Thyroid gland (tissue), 4 donors: Measurements from ENCODE around the gene DYNC1I1. TPM values are rescaled to one million over a fixed set of nuclear protein-coding genes. Genes with fewer than 3 reads are reported as not detected.

Experiments used
- DNase-seq, 2 donors: peaks; one replicate each; pipeline ENCODE4 v3.0.0-alpha.2; 2019
- H3K27ac ChIP-seq, 3 donors: fragments of 200-600 bp; sonication (generic); 1 replicate in 2 of 3; 2 replicates in 1 of 3; pipeline ENCODE4 v1.5.1; 2016 to 2019; ENCODE audit warnings: mild to moderate bottlenecking in 1 of 3, moderate library complexity in 1 of 3
- H3K27me3 ChIP-seq: fragments of 200-600 bp; sonication (generic); one replicate; pipeline ENCODE4 v1.5.1; 2019
- H3K36me3 ChIP-seq, 2 donors: fragments of 200-600 bp; sonication (generic); one replicate each; pipeline ENCODE4 v1.5.1; 2016 to 2019
- H3K4me1 ChIP-seq, 2 donors: fragments of 200-600 bp; sonication (generic); one replicate each; pipeline ENCODE4 v1.5.1; 2017 to 2019
- H3K4me3 ChIP-seq, 3 donors: fragments of 200-600 bp; sonication (generic); replicated peaks in 1 of 3; 1 replicate in 2 of 3; 2 replicates in 1 of 3; pipeline ENCODE4 v1.5.1; 2016; ENCODE audit warnings: mild to moderate bottlenecking in 1 of 3
- H3K9me3 ChIP-seq: fragments of 200-600 bp; sonication (generic); one replicate; pipeline ENCODE4 v1.5.1; 2017
- POLR2A ChIP-seq, 2 donors: fragments of 450-650 bp; IDR thresholded peaks; one replicate each; pipeline ENCODE4 v1.6.1; 2017; ENCODE audit warnings: antibody characterized with exemption in 2 of 2, mild to moderate bottlenecking in 2 of 2, moderate library complexity in 1 of 2
- WGBS, 2 donors: methylation state at CpG; one replicate each; pipeline ENCODE4 v1.1.5; 2017; 5-methylcytosine and 5-hydroxymethylcytosine counted together
- intact Hi-C: fragments of 100-400 bp; cut with DNase I; formaldehyde crosslinking; loops from one replicate; pipeline ENCODE4 v1.15.1; 2023
- total RNA-seq, 4 donors: library from RNA; depleted of rRNA; stranded (reverse); fragments of >200 nt; gene quantifications; one replicate each; pipeline ENCODE4 v1.2.3, GENCODE V29; 2016
- TF ChIP-seq, protein P1 (sequence below), 6 experiments: fragments of 200-600 bp in 3 of 6; fragments of 450-650 bp in 3 of 6; sonication (generic) in 3 of 6; IDR thresholded peaks; one replicate each; pipeline ENCODE4 v1.5.1; 2016 to 2019; ENCODE audit warnings: antibody characterized with exemption in 6 of 6, mild to moderate bottlenecking in 2 of 6, inconsistent platforms in 1 of 6, moderate library complexity in 1 of 6

Gene DYNC1I1
- total RNA-seq, 4 donors from 2014 or later, result 6.6 to 12.8 (median 10.5) TPM

DNA sequence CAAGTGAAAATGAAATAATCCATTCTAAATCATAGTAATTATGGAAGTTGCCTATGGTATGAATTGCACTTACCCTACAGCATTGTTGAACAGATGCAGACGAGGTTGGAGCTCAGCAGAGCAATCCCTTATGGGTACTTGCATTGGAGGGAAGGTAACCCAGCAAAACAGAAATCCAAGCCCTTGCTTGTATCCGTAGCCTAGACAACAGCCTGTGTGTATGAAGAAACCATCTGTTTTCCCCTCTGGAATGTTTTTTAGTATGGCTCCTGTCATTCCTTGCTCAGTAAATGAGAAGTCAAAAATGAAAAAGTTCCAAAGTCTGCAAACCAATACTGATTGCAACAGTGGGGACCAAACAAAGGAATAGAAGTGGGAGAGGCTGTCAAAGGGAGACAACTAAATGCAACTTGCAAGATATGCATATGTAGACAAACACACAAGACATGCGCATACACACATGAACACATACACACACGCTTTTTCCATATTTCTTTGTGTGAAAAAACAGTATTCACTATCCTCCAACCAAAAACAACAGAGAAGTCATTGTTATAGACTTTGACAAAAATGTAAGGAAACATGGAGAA, 260.8 kb downstream of the DYNC1I1 start:
- no peaks in the 10 kb centered on the region for H3K36me3 ChIP-seq
- DNase-seq, result no peak
- intact Hi-C loops, result no loop called here
- no peaks in the 10 kb centered on the region for H3K9me3 ChIP-seq
- no peaks in the 10 kb centered on the region for H3K27me3 ChIP-seq
- no peak overlapping the region for H3K27ac ChIP-seq
- 89 to 95% methylated on average over 4 of the region's 4 CpGs for whole genome bisulfite sequencing, 2 donors
- H3K4me1 ChIP-seq, result no peaks in the 10 kb centered on the region
- no peak overlapping the region for H3K4me3 ChIP-seq
- TF ChIP-seq, protein P1, sequence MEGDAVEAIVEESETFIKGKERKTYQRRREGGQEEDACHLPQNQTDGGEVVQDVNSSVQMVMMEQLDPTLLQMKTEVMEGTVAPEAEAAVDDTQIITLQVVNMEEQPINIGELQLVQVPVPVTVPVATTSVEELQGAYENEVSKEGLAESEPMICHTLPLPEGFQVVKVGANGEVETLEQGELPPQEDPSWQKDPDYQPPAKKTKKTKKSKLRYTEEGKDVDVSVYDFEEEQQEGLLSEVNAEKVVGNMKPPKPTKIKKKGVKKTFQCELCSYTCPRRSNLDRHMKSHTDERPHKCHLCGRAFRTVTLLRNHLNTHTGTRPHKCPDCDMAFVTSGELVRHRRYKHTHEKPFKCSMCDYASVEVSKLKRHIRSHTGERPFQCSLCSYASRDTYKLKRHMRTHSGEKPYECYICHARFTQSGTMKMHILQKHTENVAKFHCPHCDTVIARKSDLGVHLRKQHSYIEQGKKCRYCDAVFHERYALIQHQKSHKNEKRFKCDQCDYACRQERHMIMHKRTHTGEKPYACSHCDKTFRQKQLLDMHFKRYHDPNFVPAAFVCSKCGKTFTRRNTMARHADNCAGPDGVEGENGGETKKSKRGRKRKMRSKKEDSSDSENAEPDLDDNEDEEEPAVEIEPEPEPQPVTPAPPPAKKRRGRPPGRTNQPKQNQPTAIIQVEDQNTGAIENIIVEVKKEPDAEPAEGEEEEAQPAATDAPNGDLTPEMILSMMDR (IDR thresholded peaks at IDR 0.05), result no peak
- no peak for TF ChIP-seq POLR2A (IDR thresholded peaks at IDR 0.05)

DNA sequence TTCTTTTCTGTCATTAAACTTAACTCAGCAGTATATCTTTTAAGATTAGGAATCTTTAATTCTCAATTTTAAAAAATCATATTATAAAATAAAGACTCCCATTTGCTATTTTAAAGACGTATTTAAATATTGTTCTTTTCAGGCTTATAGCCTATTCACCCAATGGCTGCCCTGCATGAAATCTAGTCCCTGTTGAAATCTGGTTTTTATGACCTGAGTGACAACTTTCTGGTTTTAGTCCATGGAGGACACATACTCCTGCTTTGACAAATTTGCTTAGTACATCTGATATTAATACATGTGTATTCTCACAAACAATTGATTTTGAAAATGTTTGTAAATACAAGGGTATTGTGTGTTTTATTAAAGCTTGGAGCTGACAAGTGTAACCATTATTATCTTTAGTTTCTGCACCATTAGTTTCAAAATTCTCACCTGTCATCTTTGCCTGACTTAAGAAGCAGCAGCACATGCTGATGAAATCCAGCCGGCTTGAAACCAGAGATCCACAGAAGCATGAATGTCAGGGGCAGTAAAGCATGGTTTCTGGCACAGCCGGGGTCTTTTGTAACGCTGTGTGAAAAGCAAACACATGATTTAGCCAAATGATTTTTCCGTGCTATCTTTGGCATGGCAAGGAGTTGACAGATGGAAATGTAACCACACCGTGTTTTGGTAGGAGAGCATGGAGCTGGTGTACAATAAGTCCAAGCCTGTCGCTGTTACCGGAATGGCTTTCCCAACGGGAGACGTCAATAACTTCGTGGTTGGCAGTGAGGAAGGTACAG, 262.8 kb downstream of the DYNC1I1 start:
- WGBS, 2 donors, result 46 to 66% methylated on average over 11 of the region's 11 CpGs
- DNase-seq, result peak in 1 of 2 donors; percentile 18
- Histone ChIP-seq H3K4me3 (no peak overlapping the region), H3K36me3 (no peaks in the 10 kb centered on the region), H3K9me3 (no peaks in the 10 kb centered on the region), H3K27me3 (no peaks in the 10 kb centered on the region), H3K27ac (no peak overlapping the region), H3K4me1 (no peaks in the 10 kb centered on the region)
- intact Hi-C loops, result no loop called here
- no peak for TF ChIP-seq POLR2A (IDR thresholded peaks at IDR 0.05)
- TF ChIP-seq, protein P1 (IDR thresholded peaks at IDR 0.05), result no peak

DNA sequence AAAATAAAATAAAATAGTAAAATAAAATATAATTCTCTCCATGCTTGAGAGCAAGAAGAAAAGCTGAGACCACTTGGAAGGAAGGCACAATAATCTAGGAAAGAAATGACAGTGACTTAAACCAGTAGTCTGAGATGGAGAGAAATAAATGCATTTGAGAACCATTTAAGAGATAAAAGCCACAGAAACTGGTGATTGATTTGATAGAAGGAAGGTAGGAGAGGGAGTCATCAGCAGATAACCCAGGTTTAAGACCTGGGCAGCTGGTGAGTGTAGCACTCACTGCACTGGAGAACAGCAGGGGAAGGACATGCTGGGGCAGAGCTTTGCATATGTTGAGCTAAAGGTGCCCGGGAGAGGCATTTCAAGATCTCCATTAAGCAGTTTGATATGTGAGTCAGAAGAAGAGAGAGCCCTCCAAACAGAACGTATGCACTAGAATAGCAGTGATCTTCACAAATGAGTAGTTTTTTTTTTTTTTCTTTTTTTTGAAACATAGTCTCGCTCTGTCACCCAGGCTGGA, 268.0 kb downstream of the DYNC1I1 start:
- 68 to 75% methylated on average over 3 of the region's 3 CpGs for WGBS, 2 donors
- intact Hi-C loops, result no loop called here
- TF ChIP-seq, protein P1 (IDR thresholded peaks at IDR 0.05), result no peak
- no peak for TF ChIP-seq POLR2A (IDR thresholded peaks at IDR 0.05)

DNA sequence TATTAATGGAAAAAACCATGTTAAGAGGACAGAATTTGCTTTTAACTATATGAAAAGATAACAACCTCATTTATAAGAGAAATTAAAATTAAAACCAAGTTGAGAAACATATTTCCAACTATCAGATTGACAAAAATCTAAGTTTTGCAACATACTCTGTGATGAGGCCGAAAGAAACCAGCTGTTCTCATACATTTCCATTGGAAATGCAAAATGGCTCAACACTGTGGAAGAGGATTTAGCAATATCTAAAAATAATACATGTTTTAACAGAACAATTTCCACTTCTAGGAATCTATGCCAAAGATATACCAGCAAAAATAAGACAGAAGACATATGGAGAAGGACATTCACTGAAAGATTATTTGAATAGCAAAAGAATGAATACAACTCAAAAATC, 268.8 kb downstream of the DYNC1I1 start:
- TF ChIP-seq POLR2A (IDR thresholded peaks at IDR 0.05), result no peak
- TF ChIP-seq, protein P1 (IDR thresholded peaks at IDR 0.05), result no peak
- WGBS, 2 donors, result 98% methylated on average over 1 of the region's 1 CpG
- no peak for DNase-seq
- H3K4me1 ChIP-seq, result no peaks in the 10 kb centered on the region
- intact Hi-C loops, result no loop called here
- H3K27ac ChIP-seq, result no peak overlapping the region
- no peaks in the 10 kb centered on the region for H3K27me3 ChIP-seq
- no peak overlapping the region for H3K4me3 ChIP-seq
- H3K9me3 ChIP-seq, result no peaks in the 10 kb centered on the region
- H3K36me3 ChIP-seq, result no peaks in the 10 kb centered on the region

More for the DNA sequence above, 268.0 kb downstream of the DYNC1I1 start:
- no peaks in the 10 kb centered on the region for H3K4me1 ChIP-seq
- H3K27ac ChIP-seq, result no peak overlapping the region
- H3K27me3 ChIP-seq, result no peaks in the 10 kb centered on the region
- H3K4me3 ChIP-seq, result no peak overlapping the region
- H3K9me3 ChIP-seq, result no peaks in the 10 kb centered on the region
- DNase-seq, result no peak
- H3K36me3 ChIP-seq, result no peaks in the 10 kb centered on the region

DNA sequence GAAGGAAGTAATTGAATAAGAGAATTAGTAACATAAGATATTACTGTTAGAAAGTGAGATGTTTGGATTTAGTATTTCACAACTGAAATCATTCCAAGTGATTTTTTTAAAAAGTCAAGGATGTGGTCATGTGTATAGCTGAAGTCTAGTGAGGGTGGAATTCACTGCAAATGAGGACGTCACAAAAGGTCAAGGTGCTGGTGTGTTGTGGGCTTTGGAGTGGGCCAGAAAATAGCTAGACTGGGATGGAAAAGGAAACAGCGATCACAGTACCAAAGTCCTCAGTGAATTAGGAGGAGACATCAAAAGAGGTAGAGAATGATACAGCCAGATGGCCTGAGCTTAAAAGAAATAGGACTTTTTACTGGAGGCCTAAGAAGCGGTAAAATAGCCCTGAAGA, 272.8 kb downstream of the DYNC1I1 start:
- H3K36me3 ChIP-seq, result no peaks in the 10 kb centered on the region
- intact Hi-C loops, result no loop called here
- no peaks in the 10 kb centered on the region for H3K4me1 ChIP-seq
- no peak for TF ChIP-seq POLR2A (IDR thresholded peaks at IDR 0.05)
- TF ChIP-seq, protein P1 (IDR thresholded peaks at IDR 0.05), result no peak
- H3K27ac ChIP-seq, result no peak overlapping the region
- DNase-seq, result no peak
- H3K9me3 ChIP-seq, result no peaks in the 10 kb centered on the region
- WGBS, 2 donors, result 84 to 89% methylated on average over 3 of the region's 3 CpGs
- no peaks in the 10 kb centered on the region for H3K27me3 ChIP-seq
- no peak overlapping the region for H3K4me3 ChIP-seq
